Measurements from ENCODE around the gene UHRF2. TPM values are rescaled to one million over a fixed set of nuclear protein-coding genes. Genes with fewer than 3 reads are reported as not detected.
A peak's percentile ranks its signal among the peaks of the same experiment; 100 is the strongest.

The UHRF2 gene
- total RNA-seq, 4 donors from 2014 or later: 44.1 to 142 (median 59.2) TPM

DNA sequence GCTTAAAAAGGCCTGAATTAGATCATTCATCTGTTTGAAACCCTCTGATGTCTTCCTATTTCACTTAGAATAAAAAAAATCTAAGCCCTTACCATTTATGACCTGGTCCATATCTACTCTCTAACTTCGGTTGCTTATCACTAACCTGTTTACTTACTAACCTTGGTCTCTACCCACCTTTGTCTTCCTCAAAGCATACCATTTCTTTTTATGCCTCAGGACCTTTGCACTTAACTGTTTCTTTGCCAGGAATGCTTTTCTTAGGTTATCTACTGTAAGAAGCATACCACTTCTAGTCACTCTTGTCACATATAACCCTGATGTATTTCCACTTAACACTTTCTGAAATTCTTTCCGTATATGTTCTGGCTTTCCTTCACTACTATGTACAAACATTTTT is 67.0 kb downstream of the UHRF2 start:
- no peak for DNase-seq
- Histone ChIP-seq H3K4me3 (no peak overlapping the region), H3K27ac (no peak overlapping the region), H3K9me3 (no peaks in the 10 kb centered on the region), H3K4me1 (no peaks in the 10 kb centered on the region), H3K27me3 (no peaks in the 10 kb centered on the region), H3K36me3 (peaks cover 0 to 58% (median 0%) of the 10 kb centered on the region in 3 donors)
- TF ChIP-seq, protein P1, sequence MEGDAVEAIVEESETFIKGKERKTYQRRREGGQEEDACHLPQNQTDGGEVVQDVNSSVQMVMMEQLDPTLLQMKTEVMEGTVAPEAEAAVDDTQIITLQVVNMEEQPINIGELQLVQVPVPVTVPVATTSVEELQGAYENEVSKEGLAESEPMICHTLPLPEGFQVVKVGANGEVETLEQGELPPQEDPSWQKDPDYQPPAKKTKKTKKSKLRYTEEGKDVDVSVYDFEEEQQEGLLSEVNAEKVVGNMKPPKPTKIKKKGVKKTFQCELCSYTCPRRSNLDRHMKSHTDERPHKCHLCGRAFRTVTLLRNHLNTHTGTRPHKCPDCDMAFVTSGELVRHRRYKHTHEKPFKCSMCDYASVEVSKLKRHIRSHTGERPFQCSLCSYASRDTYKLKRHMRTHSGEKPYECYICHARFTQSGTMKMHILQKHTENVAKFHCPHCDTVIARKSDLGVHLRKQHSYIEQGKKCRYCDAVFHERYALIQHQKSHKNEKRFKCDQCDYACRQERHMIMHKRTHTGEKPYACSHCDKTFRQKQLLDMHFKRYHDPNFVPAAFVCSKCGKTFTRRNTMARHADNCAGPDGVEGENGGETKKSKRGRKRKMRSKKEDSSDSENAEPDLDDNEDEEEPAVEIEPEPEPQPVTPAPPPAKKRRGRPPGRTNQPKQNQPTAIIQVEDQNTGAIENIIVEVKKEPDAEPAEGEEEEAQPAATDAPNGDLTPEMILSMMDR (IDR thresholded peaks at IDR 0.05): no peak
- no peak for TF ChIP-seq POLR2A (IDR thresholded peaks at IDR 0.05)

DNA sequence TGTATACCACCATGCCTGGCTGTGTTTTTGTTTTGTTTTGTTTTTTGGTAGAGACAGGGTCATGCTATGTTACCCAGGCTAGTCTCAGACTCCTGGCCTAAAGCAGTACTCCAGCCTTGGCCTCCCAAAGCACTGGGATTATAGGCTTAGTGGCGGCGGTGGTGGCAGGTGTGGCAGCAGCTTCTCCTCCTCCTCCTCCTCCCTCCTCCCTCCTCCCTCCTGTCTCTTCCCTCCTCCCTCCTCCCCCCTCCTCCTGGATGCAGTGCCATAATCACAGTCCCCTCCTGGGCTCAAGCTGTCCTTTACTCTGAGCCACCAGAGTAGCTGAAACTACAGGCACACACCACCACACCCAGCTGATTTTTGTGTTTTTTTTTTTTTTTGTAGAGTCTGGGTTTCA is 71.2 kb downstream of the UHRF2 start:
- Histone ChIP-seq H3K27me3 (no peaks in the 10 kb centered on the region), H3K9me3 (no peaks in the 10 kb centered on the region), H3K4me1 (no peaks in the 10 kb centered on the region), H3K27ac (no peak overlapping the region), H3K4me3 (no peak overlapping the region), H3K36me3 (peaks cover 0 to 66% (median 0%) of the 10 kb centered on the region in 3 donors)
- no peak for DNase-seq
- no peak for TF ChIP-seq POLR2A (IDR thresholded peaks at IDR 0.05)
- TF ChIP-seq, protein P1 (IDR thresholded peaks at IDR 0.05): no peak

DNA sequence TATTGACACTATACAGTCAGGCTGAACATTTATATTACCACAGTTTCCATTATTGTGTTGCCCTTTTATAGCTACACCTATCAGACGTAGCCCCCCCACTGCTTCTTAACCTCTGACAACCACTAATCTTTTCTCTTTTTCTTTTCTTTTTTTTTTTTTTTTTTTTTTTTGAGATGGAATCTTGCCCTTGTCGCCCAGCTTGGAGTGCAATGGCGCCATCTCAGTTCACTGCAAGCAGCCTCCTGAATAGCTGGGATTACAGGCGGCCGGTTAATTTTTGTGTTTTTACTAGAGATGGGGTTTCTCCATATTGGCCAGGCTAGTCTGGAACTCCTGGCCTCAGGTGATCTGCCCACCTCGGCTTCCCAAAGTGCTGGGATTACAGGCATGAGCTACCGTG is 75.4 kb downstream of the UHRF2 start:
- DNase-seq: no peak
- H3K4me3 ChIP-seq: no peak overlapping the region
- H3K36me3 ChIP-seq: peaks cover 0 to 47% (median 0%) of the 10 kb centered on the region in 3 donors
- H3K9me3 ChIP-seq: no peaks in the 10 kb centered on the region
- no peak overlapping the region for H3K27ac ChIP-seq
- no peak for TF ChIP-seq POLR2A (IDR thresholded peaks at IDR 0.05)
- TF ChIP-seq, protein P1 (IDR thresholded peaks at IDR 0.05): no peak
- H3K4me1 ChIP-seq: no peaks in the 10 kb centered on the region
- H3K27me3 ChIP-seq: no peaks in the 10 kb centered on the region

DNA sequence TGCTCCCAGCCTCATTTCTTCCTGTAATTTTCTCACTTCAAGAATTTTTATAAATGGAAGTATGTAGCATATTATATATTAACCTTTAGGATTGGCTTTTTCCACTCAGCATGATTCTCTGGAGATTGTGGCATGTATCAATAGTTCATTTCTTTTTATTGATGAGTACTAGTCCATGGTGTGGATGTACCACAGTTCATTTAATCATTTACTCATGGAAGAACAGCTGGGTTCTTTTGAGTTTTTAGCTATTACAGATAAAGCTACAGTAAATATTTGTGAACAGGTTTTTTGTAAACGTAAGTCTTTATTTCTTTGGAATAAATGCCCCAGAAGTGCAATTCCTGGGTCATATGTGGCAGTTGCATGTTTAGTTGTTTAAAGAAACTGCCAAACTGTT is 76.1 kb downstream of the UHRF2 start:
- no peak for DNase-seq
- TF ChIP-seq, protein P1 (IDR thresholded peaks at IDR 0.05): no peak
- no peak for TF ChIP-seq POLR2A (IDR thresholded peaks at IDR 0.05)

DNA sequence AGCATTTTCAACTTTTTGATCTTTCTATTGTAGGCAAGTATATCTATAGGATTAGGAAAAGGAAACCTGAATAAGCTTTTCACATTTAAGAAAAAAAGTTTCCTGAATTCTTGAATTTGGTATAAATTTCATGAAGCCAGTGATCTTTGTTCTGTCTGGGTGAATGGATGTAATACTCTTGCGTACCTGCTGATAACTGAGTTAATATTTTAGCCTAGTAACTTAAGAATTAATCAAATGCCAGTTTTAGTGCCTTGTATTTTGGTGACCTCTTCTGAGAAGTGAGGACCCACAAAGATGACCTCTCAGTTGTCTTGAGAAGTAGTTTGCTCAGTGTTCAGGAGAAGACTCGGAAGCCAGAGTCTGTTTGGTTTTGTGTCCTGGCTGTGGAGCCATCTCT is 77.9 kb downstream of the UHRF2 start:
- Histone ChIP-seq H3K27ac (no peak overlapping the region), H3K4me3 (no peak overlapping the region), H3K4me1 (no peaks in the 10 kb centered on the region), H3K9me3 (no peaks in the 10 kb centered on the region), H3K36me3 (peaks cover 0 to 44% (median 0%) of the 10 kb centered on the region in 3 donors), H3K27me3 (no peaks in the 10 kb centered on the region)
- TF ChIP-seq, protein P1 (IDR thresholded peaks at IDR 0.05): no peak
- no peak for TF ChIP-seq POLR2A (IDR thresholded peaks at IDR 0.05)
- DNase-seq: no peak

More for the DNA sequence above, 76.1 kb downstream of the UHRF2 start:
- H3K27ac ChIP-seq: no peak overlapping the region
- H3K36me3 ChIP-seq: peaks cover 0 to 41% (median 0%) of the 10 kb centered on the region in 3 donors
- H3K4me1 ChIP-seq: no peaks in the 10 kb centered on the region
- H3K9me3 ChIP-seq: no peaks in the 10 kb centered on the region
- H3K27me3 ChIP-seq: no peaks in the 10 kb centered on the region
- H3K4me3 ChIP-seq: no peak overlapping the region

DNA sequence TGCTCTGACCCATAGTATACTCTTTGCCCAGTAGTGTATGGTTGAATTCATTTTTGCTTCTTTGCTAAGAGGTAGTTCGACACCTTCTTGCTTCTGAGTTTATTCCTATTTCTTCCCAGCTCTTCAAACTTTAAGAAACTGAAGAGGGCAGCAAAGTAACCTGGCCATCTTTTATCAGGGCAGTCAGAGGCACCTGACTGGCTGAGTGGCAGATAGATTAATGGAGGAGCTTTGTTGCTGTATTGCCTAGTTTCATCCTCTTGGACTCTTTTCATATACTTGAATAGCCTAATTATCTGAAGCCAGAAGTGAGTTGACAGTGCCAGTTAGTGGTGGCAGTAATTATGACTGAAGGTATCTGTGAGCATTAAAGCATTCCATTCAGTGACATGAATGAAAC is 82.5 kb downstream of the UHRF2 start:
- Histone ChIP-seq H3K27me3 (no peaks in the 10 kb centered on the region), H3K27ac (no peak overlapping the region), H3K9me3 (no peaks in the 10 kb centered on the region), H3K36me3 (peaks cover 0 to 51% (median 0%) of the 10 kb centered on the region in 3 donors), H3K4me1 (no peaks in the 10 kb centered on the region), H3K4me3 (no peak overlapping the region)
- no peak for DNase-seq
- no peak for TF ChIP-seq POLR2A (IDR thresholded peaks at IDR 0.05)
- TF ChIP-seq, protein P1 (IDR thresholded peaks at IDR 0.05): peak in 1 of 6 experiments; percentile 12

Data from Peyer's patch (tissue), 4 donors.